ENCODE data around the gene KCNC3. TPM values are rescaled to one million over a fixed set of nuclear protein-coding genes. Genes with fewer than 3 reads are reported as not detected.

Gene KCNC3
- polyA plus RNA-seq, 2 of the 4 experiments (the other 2 are of a cell fraction): 0.17 to 1.4 TPM

DNA sequence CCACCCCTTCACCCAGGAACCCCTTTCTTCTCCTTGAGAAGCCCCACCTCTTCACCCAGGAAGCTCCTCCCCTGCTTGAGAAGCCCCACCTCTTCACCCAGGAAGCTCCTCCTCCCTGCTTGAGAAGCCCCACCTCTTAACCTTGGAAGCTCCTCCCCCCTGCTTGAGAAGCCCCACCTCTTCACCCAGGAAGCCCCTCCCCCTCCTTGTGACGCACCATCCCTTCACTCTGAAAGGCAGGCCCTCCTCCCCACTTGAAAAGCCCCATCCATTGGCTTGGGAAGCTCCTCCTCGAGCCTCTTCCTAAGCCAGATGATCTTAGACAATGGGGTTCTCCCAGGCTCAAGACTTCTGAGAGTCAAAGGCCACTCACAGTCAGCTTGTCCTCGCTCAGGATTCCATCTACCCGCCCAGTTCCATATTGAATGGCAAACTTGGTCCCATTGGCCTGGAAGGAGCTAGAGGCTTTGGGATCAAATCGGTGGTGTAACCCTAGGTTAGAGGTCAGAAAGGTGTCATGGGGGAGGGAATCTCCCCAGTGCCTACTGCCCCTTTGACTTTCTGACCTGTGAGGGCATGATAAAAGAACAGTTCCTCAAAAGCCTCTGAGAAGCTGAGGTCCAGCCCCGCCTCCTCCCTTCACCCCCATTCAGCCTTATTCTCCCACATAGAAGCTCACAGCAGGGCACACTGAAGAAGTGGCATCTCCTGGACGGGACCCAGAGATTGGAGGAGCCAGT lies 32.3 kb upstream of the KCNC3 start:
- ChIA-PET POLR2A (no interaction called here), CTCF (interaction anchor here (0.6 to 12.4 kb wide), 10 partner anchors 8 to 422 kb away, joined by 3 to 175 read pairs (median 7); no protein-coding TSS in a partner anchor)
- Histone ChIP-seq H3K27ac (no peak overlapping the region), H3K9me3 (no peaks in the 10 kb centered on the region), H3K4me2 (no peak overlapping the region), H3K4me3 (no peak overlapping the region), H3K4me1 (0 out of 3 replicates have a peak, but pooled peaks cover 5% of the 10 kb centered on the region)
- peak in 1 of 2 experiments; percentile 8; a peak in 2 of 6 replicates for ATAC-seq
- peak in 1 of 2 experiments; percentile 66 for DNase-seq (ENCODE audit: low read depth in 1 of 2, low spot score in 1 of 2)
- 81% methylated on average over 7 of the region's 7 CpGs for WGBS (ENCODE audit: missing lambda C conversion rate)
- FAIRE-seq: no peak
- TF ChIP-seq, protein P1, sequence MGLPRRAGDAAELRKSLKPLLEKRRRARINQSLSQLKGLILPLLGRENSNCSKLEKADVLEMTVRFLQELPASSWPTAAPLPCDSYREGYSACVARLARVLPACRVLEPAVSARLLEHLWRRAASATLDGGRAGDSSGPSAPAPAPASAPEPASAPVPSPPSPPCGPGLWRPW (IDR thresholded peaks at IDR 0.05): no peak
- TF ChIP-seq SREBF2 (IDR thresholded peaks at IDR 0.05) (no peak), HOXB13 (CRISPR knock-in tag; IDR thresholded peaks at IDR 0.05; ENCODE audit: low read depth) (no peak), JUN (IDR thresholded peaks at IDR 0.05) (no peak), MAFK (IDR thresholded peaks at IDR 0.05; ENCODE audit: partially characterized antibody) (no peak)

DNA sequence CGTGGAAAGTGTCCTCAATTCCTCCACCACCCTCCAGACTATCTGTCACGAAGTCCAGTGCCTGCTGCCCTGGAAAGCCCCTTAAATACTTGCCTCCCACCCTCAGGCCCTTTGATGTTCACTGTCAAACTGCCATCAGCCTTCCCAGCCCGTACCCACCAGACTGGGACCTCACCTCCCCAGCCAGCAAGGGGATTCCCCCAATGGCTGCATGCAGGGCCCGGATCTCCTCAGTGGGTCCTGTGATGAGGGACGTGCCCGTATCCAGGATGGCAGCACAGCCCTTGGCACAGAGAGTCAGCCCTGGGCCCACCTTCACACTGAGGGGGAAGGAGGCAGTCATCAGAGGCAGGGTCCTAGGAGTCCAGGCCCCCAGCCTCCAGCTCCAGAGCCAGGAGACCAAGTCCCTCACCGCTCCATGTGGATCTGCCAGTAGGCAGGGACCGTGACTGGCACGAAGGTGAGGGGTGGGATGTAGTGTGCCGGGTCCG lies 30.2 kb upstream of the KCNC3 start:
- POLR2A ChIA-PET: no interaction called here
- Histone ChIP-seq H3K4me3 (no peak overlapping the region), H3K4me1 (0 out of 3 replicates have a peak, but pooled peaks cover 5% of the 10 kb centered on the region), H3K4me2 (no peak overlapping the region), H3K9me3 (no peaks in the 10 kb centered on the region), H3K27ac (no peak overlapping the region)
- WGBS (ENCODE audit: missing lambda C conversion rate): 70% methylated on average over 11 of the region's 11 CpGs
- CTCF ChIA-PET: interaction anchor here (0.6 to 12.4 kb wide), 9 partner anchors 53 to 563 kb away, joined by 3 to 175 read pairs (median 3); no protein-coding TSS in a partner anchor
- DNase-seq (ENCODE audit: low read depth in 1 of 2, low spot score in 1 of 2): no peak
- FAIRE-seq: no peak
- TF ChIP-seq GATA3 (IDR thresholded peaks at IDR 0.05; ENCODE audit: borderline replicate concordance) (no peak), ZC3H11A (IDR thresholded peaks at IDR 0.05) (no peak), CHD4 (IDR thresholded peaks at IDR 0.05; ENCODE audit: borderline replicate concordance) (no peak), RCOR1 (IDR thresholded peaks at IDR 0.05; ENCODE audit: low read depth, low read length) (no peak), EHF (CRISPR knock-in tag; IDR thresholded peaks at IDR 0.05) (no peak), CBX2 (IDR thresholded peaks at IDR 0.05; ENCODE audit: borderline replicate concordance, low read depth) (no peak), HOXB13 (CRISPR knock-in tag; IDR thresholded peaks at IDR 0.05; ENCODE audit: low read depth) (no peak), HOXB5 (CRISPR knock-in tag; IDR thresholded peaks at IDR 0.05) (no peak), POLR2A (IDR thresholded peaks at IDR 0.05; ENCODE audit: low read length) (no peak), TP53 (CRISPR knock-in tag; IDR thresholded peaks at IDR 0.05) (no peak), ZFP36 (IDR thresholded peaks at IDR 0.05; ENCODE audit: borderline replicate concordance, partially characterized antibody) (no peak), PHF8 (IDR thresholded peaks at IDR 0.05; ENCODE audit: borderline replicate concordance, low read depth) (no peak), FOXS1 (CRISPR knock-in tag; IDR thresholded peaks at IDR 0.05) (no peak), FOSL2 (IDR thresholded peaks at IDR 0.05) (no peak), FOSL2 (CRISPR knock-in tag; IDR thresholded peaks at IDR 0.05) (no peak), HEYL (CRISPR knock-in tag; IDR thresholded peaks at IDR 0.05) (no peak), ZNF302 (CRISPR knock-in tag; IDR thresholded peaks at IDR 0.05) (no peak), MAZ (IDR thresholded peaks at IDR 0.05; ENCODE audit: borderline replicate concordance, low read depth, low read length) (no peak), HDAC2 (IDR thresholded peaks at IDR 0.05) (no peak), EHMT2 (IDR thresholded peaks at IDR 0.05; ENCODE audit: low read depth) (no peak)
- TF ChIP-seq, protein P2, sequence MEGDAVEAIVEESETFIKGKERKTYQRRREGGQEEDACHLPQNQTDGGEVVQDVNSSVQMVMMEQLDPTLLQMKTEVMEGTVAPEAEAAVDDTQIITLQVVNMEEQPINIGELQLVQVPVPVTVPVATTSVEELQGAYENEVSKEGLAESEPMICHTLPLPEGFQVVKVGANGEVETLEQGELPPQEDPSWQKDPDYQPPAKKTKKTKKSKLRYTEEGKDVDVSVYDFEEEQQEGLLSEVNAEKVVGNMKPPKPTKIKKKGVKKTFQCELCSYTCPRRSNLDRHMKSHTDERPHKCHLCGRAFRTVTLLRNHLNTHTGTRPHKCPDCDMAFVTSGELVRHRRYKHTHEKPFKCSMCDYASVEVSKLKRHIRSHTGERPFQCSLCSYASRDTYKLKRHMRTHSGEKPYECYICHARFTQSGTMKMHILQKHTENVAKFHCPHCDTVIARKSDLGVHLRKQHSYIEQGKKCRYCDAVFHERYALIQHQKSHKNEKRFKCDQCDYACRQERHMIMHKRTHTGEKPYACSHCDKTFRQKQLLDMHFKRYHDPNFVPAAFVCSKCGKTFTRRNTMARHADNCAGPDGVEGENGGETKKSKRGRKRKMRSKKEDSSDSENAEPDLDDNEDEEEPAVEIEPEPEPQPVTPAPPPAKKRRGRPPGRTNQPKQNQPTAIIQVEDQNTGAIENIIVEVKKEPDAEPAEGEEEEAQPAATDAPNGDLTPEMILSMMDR (IDR thresholded peaks at IDR 0.05): no peak
- ATAC-seq: no peak

Measured in A549 (cell line).